ENCODE results near the gene CILP2. TPM values are rescaled to one million over a fixed set of nuclear protein-coding genes. Genes with fewer than 3 reads are reported as not detected.

Gene CILP2
- total RNA-seq, 1 donor from 2014 or later: 0.27 TPM

DNA sequence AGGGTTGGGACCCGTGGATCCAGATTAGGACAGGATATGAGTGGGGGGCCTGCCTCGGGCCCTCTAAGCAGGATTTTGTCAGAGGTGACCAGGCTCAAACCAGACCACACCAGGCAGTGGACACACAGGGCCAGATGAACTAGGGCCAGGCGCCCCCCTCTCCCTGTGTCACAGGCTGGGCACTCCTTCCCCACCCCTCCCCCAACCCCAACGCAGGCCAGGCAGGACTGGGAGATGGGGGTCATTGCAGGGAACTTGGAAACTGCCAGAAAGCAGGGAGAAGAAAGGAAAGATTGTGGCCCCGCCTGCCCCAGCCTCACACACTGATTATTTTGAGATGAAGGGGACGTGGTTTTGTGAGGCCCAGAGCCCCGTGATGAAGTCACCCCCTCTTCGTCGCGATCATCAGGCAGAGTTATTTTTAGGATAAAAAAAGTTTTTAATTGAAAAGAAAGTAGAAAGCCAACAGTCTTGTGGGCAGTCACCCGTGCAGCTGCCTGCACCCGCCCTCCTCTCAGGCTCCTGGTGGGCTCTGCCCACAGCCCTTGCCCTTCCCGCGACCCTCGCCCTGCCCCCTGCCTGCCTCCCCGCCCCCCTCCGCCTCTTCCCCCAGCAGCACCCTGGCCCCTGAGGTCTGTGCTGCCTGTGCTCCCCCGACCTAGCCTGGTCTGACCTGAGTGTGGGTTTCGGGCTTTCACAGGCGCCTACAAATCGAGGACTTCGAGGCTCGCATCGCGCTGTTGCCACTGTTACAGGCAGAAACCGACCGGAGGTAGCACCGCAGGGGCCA is 11.3 kb upstream of the CILP2 start:
- intact Hi-C loops (cut with DNase I): no loop called here
- ATAC-seq: no peak
- no peak for DNase-seq (ENCODE audit: low spot score)

DNA sequence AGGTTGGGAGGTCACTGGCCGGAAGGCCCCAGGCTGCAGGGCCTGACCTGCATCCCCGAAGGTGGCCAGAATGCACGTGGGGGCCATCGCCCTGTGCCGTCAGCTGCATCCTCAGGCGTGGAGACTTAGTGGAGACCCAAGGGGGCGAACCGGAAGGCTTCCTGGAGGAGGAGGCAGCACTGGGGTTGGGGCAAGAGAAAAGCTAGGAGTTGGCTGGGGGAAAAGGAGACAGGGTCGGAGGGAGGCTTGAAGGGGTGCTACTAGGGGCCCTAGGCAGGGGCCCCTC is 10.8 kb upstream of the CILP2 start:
- ATAC-seq: no peak
- no peak for DNase-seq (ENCODE audit: low spot score)
- intact Hi-C loops (cut with DNase I): no loop called here

DNA sequence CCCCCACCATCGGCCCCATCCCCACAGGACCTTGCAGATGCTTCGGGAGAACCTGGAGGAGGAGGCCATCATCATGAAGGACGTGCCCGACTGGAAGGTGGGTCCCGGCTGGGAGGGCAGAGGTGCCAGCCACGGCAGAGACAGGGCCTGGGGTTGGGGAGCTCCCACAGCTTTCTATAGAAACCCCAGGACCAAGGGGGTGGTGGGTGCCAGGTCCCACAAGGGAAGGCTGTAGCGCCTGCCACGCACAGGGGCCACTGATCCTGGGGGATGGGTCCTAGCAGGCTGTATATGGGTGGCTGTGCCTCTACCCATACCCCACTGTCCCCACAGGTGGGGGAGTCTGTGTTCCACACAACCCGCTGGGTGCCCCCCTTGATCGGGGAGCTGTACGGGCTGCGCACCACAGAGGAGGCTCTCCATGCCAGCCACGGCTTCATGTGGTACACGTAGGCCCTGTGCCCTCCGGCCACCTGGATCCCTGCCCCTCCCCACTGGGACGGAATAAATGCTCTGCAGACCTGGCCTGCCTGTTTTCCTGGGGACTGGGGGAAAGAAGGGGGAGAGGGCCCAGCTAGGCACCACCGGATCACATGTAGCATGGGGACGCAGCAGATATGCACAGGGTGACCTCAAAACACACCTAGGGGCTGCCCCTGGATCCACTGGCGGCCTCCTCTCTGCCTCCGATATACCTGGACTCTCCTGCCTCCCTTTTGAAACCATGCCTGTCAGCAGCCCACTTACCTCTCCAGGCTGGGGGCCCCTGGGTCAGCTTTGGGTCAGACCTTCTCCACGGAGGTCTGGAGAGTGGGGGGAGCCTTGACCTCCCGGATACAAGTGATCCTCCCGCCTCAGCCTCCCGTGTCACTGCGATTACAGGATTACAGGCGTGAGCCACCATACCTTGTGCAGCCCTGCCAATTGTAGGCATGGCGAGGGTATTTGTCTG is 10.1 kb upstream of the CILP2 start:
- intact Hi-C loops (cut with DNase I): no loop called here
- DNase-seq (ENCODE audit: low spot score) (no peak), ATAC-seq (no peak)

DNA sequence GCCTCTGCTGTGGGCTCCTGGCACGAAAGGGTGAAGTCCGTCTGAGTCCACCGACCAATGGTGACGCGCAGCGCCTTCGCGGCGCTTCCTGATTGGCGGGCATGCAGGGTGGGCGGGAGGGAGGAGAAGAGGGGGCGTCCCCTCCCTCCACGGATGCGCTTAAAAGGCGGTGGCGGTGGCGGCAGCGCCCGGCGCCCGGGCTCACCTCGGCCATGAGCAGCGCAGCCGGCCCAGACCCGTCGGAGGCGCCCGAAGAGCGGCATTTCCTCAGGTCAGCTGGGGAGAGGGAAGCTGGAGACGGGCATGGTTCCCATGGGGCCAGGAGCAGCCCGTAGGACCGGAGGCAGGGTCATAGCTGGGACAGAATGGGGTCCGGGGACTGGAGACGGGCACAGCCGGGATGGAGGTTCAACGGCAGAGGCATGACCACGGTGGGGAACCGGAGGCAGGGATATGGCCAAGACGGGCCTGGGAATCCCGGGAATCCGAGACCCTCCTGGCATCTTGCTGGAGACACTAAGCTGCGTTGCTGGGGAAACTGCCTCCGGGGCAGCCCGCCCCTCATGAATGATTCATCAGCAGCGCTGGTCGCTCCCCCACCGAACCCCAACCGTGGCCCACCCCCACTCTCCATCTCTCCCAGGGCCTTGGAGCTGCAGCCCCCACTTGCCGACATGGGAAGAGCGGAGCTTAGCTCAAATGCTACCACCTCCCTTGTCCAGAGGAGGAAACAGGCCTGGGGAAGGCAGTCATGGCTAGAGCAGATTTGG is 9.2 kb upstream of the CILP2 start, which contains the start of gene YJEFN3:
TSS of gene YJEFN3 (plus strand) at position 191 of the 770 bp plus-strand sequence. CDS start at position 213, 22 bp downstream.
- intact Hi-C loops (cut with DNase I): no loop called here
- no peak for DNase-seq (ENCODE audit: low spot score)
- no peak for ATAC-seq

DNA sequence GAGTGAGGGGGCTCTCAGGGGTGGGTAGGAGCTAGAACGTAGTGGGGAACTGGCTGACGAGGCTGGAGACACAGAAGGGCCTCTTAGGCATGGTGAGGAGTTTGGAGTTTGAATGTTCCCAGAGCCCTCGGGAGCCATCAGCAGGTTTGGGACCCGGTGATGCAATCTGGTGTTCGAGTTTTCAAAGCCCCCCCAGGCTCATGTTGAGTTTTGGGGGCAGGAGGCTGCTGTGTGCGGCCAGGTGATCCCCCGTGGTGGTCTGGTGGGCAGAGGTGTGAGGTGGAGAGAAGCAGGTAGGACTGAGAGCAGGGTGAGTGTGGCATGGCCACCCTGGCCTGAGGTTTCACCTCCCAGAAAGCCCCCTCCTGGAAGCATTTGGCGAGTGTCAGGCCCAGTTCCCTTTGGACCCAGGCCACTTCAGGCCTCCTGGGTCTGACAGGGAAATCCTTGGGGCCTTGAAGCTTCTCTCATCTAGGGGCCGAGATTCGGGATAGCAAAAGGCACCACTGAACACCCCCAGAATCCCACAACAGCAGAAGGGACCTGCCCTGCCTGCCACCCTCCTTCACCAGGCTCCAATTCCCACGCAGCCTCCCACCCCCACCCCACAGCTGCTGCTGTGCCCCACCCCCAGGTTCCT is 8.2 kb upstream of the CILP2 start:
- intact Hi-C loops (cut with DNase I): no loop called here
- ATAC-seq (no peak), DNase-seq (ENCODE audit: low spot score) (no peak)

- intact Hi-C loops (cut with DNase I): no loop called here
- DNase-seq (ENCODE audit: low spot score): no peak
Observed at GRCh38 chr19:19530423-19530804, 7.7 kb upstream of the CILP2 start.

DNA sequence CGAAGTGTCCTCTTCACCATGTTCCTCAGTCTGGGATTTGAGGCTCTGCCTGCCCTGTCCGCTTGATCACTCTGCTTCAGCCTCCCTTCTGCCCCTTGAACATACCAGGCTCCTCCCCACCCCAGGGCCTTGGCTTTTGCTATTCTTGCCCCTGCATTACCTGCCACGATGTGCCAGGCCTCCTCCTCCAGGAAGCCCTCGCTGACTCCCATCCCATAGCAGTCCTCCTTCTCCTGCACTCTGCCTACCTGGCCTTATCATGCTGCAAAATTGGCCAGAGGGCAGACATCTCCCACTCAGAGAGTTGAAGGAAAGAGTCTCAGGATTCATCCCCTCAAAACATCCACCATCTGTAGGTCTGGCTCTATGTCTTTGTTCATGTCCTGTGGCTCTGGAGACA is 7.2 kb upstream of the CILP2 start:
- intact Hi-C loops (cut with DNase I): no loop called here
- no peak for DNase-seq (ENCODE audit: low spot score)
- no peak for ATAC-seq

More at GRCh38 chr19:19530423-19530804, 7.7 kb upstream of the CILP2 start:
- ATAC-seq: no peak

- ATAC-seq: peak; percentile 88
- peak; percentile 95 for DNase-seq (ENCODE audit: low spot score)
- intact Hi-C loops (cut with DNase I): loop anchor here (2.0 kb wide), 1 partner anchor 111 kb away; the partner anchor contains the start of gene GMIP
Observed at GRCh38 chr19:19531951-19532805, 5.9 kb upstream of the CILP2 start.

DNA sequence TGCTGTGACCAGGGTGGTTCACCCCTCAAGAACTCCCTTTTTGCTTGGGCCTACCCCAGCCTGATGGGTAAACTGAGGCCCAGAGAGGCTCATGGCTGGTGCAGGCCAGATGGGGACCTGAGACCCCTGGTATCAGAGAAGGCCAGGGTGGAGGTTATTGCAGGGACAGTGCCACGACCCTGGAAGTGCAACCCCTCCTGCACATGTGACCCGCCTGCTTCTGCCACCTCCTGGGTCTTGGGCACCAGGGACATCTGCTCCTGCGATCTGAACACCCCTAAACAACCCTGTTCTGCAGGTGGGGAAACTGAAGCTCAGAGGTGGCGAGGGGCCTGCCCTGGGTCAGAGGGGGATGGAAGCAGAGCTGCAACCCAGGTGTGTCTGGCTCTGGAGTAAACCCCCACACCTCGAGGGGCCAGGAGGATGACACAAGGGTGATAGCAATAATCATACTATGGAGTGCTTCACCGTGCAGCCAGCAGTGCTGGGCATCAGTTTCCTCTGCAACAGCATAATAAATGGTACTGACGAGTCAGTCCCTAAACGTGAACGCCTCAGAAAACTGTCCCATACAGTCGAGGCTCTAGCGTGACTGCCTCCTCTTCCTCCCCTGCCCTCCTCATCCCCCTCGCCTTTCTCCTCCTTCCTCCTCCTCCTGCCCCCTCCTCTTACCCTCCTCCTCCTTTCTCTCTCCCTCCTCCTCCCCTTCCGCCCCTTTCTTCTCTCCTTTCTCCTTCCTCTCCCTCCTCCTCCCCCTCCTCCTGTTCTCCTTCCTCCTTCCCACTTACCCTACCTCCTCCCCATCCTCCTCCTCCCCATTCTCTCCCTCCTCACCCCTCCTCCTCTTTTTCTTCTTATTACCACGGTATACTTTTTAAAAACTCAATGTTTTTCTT is 5.0 kb upstream of the CILP2 start:
- intact Hi-C loops (cut with DNase I): loop anchor here (2.0 kb wide), 1 partner anchor 110 kb away; the partner anchor contains the start of gene GMIP
- DNase-seq (ENCODE audit: low spot score) (no peak), ATAC-seq (no peak)

DNA sequence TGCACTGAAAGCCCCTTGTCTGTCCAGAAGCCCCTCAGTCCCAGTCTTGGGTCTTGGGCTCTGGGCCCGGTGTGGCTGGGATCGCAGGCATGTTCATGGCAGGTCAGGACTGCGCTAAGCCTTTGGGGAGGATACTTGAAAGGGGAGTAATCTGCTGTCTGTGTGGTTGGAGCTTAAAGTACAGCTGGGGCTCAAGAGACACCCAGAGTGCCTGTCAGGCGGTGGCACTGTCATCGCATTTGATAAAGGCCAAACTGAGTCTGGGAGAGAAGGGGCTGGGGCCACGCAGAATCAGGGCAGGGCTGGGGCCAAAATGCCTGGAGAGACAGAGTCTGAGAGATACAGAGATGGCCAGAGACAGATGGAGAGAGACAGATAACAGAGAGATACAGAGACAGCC is 4.2 kb upstream of the CILP2 start:
- no peak for DNase-seq (ENCODE audit: low spot score)
- no peak for ATAC-seq
- intact Hi-C loops (cut with DNase I): loop anchor here (2.0 kb wide), 1 partner anchor 109 kb away; the partner anchor contains the start of gene GMIP

GRCh38 chr19:19534556-19535265 is 3.4 kb upstream of the CILP2 start:
- intact Hi-C loops (cut with DNase I): loop anchor here (5.0 kb wide), 1 partner anchor 423 kb away; no protein-coding TSS in a partner anchor
- no peak for ATAC-seq
- no peak for DNase-seq (ENCODE audit: low spot score)

GRCh38 chr19:19535311-19536191 is 2.5 kb upstream of the CILP2 start:
- ATAC-seq (no peak), DNase-seq (ENCODE audit: low spot score) (no peak)
- intact Hi-C loops (cut with DNase I): loop anchor here (5.0 kb wide), 1 partner anchor 422 kb away; no protein-coding TSS in a partner anchor

DNA sequence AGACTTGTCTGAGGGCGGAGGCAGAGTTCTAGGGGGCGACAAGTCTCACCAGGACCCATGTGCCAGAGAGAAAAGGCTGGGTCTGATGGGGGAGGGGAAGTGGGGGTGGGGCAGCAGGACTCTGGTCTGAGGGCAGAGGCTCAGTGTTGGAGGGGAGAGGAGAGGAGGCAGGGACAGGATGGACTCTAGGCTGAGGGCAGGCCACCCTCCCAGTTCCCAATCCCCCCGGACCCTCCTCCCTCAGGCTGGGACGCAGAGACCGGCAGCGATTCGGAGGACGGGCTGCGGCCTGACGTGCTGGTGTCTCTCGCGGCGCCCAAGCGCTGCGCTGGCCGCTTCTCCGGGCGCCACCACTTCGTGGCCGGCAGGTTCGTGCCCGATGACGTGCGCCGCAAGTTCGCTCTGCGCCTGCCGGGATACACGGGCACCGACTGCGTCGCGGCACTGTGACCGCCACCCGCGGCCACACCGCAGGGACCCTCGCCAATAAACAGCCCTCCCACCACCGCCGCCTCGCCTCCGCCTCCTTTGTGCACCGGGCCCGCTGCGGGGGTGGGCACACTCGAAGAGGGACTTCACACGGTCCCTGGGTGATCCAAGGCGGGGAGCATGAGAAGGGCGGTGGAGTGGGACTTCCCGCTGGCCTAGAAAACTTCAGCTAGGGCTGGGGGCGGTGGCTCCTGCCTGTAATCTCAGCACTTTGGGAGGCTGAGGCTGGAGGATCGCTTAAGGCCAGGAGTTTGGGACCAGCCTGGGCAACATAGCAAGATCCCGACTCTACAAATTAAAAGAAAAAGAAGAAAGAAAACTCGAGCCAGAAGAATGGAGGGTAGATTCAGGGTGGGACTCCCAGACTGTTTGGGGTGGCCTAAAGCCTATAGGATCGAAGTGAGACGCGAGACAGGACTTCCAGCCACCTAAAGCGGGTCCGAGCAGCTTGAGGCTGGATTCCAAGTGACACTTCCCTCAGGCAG is 703 bp upstream of the CILP2 start:
- intact Hi-C loops (cut with DNase I): loop anchor here (5.0 kb wide), 1 partner anchor 420 kb away; no protein-coding TSS in a partner anchor
- ATAC-seq: no peak
- no peak for DNase-seq (ENCODE audit: low spot score)

DNA sequence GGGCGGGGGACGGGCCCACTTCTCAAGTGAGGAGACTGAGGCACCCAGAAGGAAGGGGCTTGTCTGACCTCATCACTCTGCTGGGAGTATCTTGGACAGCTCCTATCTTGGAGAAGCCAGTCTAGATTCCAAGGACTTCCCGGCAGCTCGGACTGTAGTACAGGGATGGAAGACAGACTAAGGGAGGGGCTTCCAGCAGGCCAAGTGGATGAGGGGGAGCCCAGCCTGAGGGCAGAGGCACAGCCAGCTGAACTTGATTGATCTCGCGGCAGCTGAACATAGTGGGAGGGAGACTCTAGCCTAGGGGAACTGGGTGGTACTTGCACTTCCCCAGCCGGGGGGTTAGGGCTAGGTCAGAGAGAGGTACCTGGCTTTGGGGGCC is 711 bp downstream of the CILP2 start:
- ATAC-seq (no peak), DNase-seq (ENCODE audit: low spot score) (no peak)
- intact Hi-C loops (cut with DNase I): loop anchor here (5.0 kb wide), 1 partner anchor 419 kb away; no protein-coding TSS in a partner anchor

Measured in sciatic nerve (tissue), 2 donors.